Progenitor cell of endocrine pancreas (in vitro differentiated cells): Measurements from ENCODE around the gene KRT35. TPM values are rescaled to one million over a fixed set of nuclear protein-coding genes. Genes with fewer than 3 reads are reported as not detected.

ENCODE experiments used
- DNase-seq: peaks from one replicate; pipeline ENCODE4 v3.0.0; 2021; ENCODE audit warnings: low spot score; ENCODE audit not compliant: unreplicated experiment
- H3K27ac Mint-ChIP-seq: 2 replicates; pipeline ENCODE4 v1.8.0; 2021; ENCODE audit warnings: mild to moderate bottlenecking, moderate library complexity, mixed read lengths
- H3K27me3 Mint-ChIP-seq: 2 replicates; pipeline ENCODE4 v1.8.0; 2021; ENCODE audit warnings: mixed read lengths
- H3K36me3 Mint-ChIP-seq: 2 replicates; pipeline ENCODE4 v1.8.0; 2022; ENCODE audit warnings: mixed read lengths; ENCODE audit not compliant: insufficient read depth
- H3K4me1 Mint-ChIP-seq: 2 replicates; pipeline ENCODE4 v1.8.0; 2021; ENCODE audit warnings: low read depth, mixed read lengths
- H3K4me3 Mint-ChIP-seq: 2 replicates; pipeline ENCODE4 v1.8.0; 2021; ENCODE audit warnings: low read depth, mild to moderate bottlenecking, moderate library complexity, mixed read lengths
- H3K9me3 Mint-ChIP-seq: 2 replicates; pipeline ENCODE4 v1.8.0; 2021; ENCODE audit warnings: low read depth, mixed read lengths
- total RNA-seq: library from RNA; stranded (reverse); gene quantifications from 2 replicates; pipeline ENCODE4 v1.2.1, GENCODE V29; 2021
- TF ChIP-seq, protein P1 (sequence below): fragments of 200-600 bp; sonication (generic); IDR thresholded peaks from one replicate; pipeline ENCODE4 v1.5.0; 2021; ENCODE audit warnings: antibody characterized with exemption, mild to moderate bottlenecking; ENCODE audit not compliant: unreplicated experiment

KRT35 gene
- total RNA-seq, 1 donor from 2014 or later = not detected

DNA sequence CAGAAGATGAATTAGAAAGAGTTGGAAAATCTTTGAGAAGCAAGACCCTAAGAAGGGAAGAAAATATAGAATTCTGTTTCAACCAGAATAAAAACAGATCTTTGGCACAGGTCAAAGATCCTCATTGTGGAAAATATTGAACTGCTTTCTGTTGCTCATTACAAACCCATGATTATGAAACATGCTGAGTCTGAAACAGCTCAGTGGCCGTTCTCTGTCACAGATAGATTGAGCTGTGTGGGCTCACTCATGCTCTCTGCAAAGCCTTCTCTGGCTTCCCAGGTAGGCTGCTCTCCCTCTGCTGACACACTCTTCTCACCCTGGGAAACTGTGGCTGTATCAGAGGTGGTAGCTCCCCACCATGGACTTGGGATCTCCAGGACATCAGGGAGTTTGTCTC lies 36.8 kb downstream of the KRT35 start:
- no peaks in the 10 kb centered on the region for H3K4me1 Mint-ChIP-seq
- peaks cover 31% of the 10 kb centered on the region for H3K27me3 Mint-ChIP-seq
- H3K36me3 Mint-ChIP-seq = no peaks in the 10 kb centered on the region
- H3K4me3 Mint-ChIP-seq = no peak overlapping the region
- TF ChIP-seq, protein P1, sequence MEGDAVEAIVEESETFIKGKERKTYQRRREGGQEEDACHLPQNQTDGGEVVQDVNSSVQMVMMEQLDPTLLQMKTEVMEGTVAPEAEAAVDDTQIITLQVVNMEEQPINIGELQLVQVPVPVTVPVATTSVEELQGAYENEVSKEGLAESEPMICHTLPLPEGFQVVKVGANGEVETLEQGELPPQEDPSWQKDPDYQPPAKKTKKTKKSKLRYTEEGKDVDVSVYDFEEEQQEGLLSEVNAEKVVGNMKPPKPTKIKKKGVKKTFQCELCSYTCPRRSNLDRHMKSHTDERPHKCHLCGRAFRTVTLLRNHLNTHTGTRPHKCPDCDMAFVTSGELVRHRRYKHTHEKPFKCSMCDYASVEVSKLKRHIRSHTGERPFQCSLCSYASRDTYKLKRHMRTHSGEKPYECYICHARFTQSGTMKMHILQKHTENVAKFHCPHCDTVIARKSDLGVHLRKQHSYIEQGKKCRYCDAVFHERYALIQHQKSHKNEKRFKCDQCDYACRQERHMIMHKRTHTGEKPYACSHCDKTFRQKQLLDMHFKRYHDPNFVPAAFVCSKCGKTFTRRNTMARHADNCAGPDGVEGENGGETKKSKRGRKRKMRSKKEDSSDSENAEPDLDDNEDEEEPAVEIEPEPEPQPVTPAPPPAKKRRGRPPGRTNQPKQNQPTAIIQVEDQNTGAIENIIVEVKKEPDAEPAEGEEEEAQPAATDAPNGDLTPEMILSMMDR = no peak
- DNase-seq = no peak
- no peak overlapping the region for H3K27ac Mint-ChIP-seq
- H3K9me3 Mint-ChIP-seq = no peaks in the 10 kb centered on the region

DNA sequence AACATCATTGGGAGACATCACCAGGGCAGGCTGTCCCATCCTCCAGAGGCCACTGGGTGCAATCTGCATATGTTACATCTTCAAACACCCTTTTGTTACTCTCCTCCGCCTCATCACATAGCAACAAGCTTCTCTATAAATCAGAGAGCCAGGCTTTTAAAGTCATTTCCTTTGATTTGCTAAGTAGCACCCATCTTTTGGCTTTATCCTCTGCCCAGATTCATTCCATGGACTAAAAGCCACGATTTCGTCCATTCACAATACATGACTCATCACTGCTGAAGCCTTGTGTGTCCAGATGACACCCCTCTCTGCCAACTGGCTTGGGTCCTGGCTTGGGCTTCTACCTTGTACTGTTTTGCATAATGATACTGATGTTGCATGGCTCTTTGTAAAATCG lies 38.2 kb downstream of the KRT35 start:
- Mint-ChIP-seq H3K4me3 (no peak overlapping the region), H3K27ac (no peak overlapping the region), H3K4me1 (no peaks in the 10 kb centered on the region), H3K9me3 (no peaks in the 10 kb centered on the region), H3K27me3 (peaks cover 32% of the 10 kb centered on the region), H3K36me3 (no peaks in the 10 kb centered on the region)
- no peak for DNase-seq
- TF ChIP-seq, protein P1 = no peak

DNA sequence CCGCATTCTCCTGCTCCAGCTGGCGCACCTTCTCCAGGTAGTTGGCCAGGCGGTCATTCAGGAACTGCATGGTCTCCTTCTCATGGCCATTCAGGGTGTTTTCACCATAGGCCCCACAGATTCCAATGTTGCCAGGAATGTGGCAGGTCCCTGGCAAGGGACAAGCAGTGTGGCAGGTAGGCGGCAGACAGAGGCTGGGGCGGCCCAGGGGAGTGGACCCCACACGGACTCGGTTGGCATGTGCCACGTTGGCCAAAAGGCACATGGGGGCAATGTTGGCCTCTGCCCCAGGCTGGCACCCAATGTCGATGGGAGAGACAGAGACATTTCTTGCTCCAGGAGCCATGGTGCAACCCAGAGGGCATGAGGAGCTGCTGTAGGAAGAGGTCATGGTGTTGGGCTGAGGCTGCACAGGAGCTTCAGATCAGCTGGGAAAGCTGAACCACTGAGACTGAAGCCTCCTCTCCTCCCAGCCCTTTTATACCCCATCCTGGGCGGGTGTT lies 40.4 kb downstream of the KRT35 start, which contains the start of gene KRT38:
TSS of gene KRT38 (minus strand) at position 453 of the 503 bp plus-strand sequence. CDS start at position 391, 62 bp downstream.
- H3K4me1 Mint-ChIP-seq = no peaks in the 10 kb centered on the region
- H3K27me3 Mint-ChIP-seq = peaks cover 47% of the 10 kb centered on the region
- no peaks in the 10 kb centered on the region for H3K9me3 Mint-ChIP-seq
- H3K27ac Mint-ChIP-seq = no peak within 1 kb of the TSS
- no peaks in the 10 kb centered on the region for H3K36me3 Mint-ChIP-seq
- TF ChIP-seq, protein P1 = no peak
- H3K4me3 Mint-ChIP-seq = no peak within 1 kb of the TSS
- no peak for DNase-seq

DNA sequence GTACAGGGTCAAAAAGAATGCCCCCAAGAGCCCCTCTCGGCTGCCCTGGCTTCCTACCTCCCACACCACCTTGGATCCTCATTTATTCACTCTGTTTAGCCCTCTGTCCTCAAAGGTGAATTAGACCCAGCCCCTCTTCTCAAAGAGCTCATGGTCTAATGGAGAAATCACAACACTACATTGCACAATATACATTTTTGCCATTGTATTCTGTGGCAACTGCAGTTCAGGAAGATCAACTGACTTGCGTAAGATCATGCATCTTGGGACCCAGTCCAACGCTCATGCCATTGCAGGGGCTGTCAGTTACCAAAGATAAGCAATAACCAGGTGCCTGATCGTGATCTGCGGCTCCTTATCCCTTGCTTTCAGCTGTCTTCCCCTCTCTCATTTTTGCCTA lies 41.6 kb downstream of the KRT35 start:
- peaks cover 49% of the 10 kb centered on the region for H3K27me3 Mint-ChIP-seq
- TF ChIP-seq, protein P1 = no peak
- H3K36me3 Mint-ChIP-seq = no peaks in the 10 kb centered on the region
- H3K4me1 Mint-ChIP-seq = no peaks in the 10 kb centered on the region
- no peak for DNase-seq
- H3K4me3 Mint-ChIP-seq = no peak overlapping the region
- peak overlapping the region; percentile 28 for H3K27ac Mint-ChIP-seq
- H3K9me3 Mint-ChIP-seq = no peaks in the 10 kb centered on the region

DNA sequence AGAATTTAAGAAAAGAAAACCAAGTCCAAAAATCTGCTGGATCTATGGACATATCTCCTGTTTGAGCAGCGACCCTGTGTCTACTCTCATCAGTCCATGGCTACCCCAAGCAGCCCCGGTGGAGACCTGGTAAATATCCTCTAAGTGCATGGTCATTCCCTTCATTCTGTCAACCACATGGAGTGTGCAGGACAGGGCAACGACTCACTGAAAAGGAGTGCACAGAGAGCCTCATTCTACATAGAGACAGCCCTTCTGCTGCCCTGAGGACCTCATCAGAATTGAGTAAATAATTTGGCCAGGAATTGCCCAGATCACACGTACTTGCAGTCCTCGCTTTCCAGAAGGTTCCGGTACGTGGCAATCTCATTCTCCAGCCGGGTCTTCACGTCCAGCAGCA lies 43.2 kb downstream of the KRT35 start:
- no peak overlapping the region for H3K4me3 Mint-ChIP-seq
- TF ChIP-seq, protein P1 = no peak
- H3K27ac Mint-ChIP-seq = no peak overlapping the region
- peaks cover 47% of the 10 kb centered on the region for H3K27me3 Mint-ChIP-seq
- H3K36me3 Mint-ChIP-seq = no peaks in the 10 kb centered on the region
- no peaks in the 10 kb centered on the region for H3K4me1 Mint-ChIP-seq
- no peak for DNase-seq
- H3K9me3 Mint-ChIP-seq = no peaks in the 10 kb centered on the region
